Skin epidermis (tissue), 12 donors: ENCODE results near the gene PPFIBP2.
"Not testable (repeated sequence)": the region's sequence is repeated elsewhere in the genome, so short reads cannot be mapped to it uniquely, and the experiment has no call there.

Experiments
- H3K27ac ChIP-seq, 21 experiments: fragments of 200-600 bp; sonication (generic) in 11 of 21; one replicate each; pipeline ENCODE4 v1.5.0; 2020; ENCODE audit warnings: mild to moderate bottlenecking in 3 of 21, inconsistent platforms in 2 of 21, moderate library complexity in 2 of 21
- H3K4me3 ChIP-seq, 7 experiments: fragments of 200-600 bp; sonication (generic) in 2 of 7; one replicate each; pipeline ENCODE4 v1.5.0; 2020; ENCODE audit warnings: inconsistent platforms in 2 of 7, mild to moderate bottlenecking in 2 of 7, moderate library complexity in 1 of 7

PPFIBP2 gene

GRCh38 chr11:7642747-7643146 is 128.9 kb downstream of the PPFIBP2 start:
- H3K4me3 ChIP-seq = no peak overlapping the region
- H3K27ac ChIP-seq = no peak overlapping the region

- Histone ChIP-seq H3K27ac (no peak overlapping the region), H3K4me3 (no peak overlapping the region)
Measured at GRCh38 chr11:7643314-7643713, 129.5 kb downstream of the PPFIBP2 start.

- Histone ChIP-seq H3K27ac (no peak overlapping the region), H3K4me3 (no peak overlapping the region)
Measured at GRCh38 chr11:7645206-7645605, 131.4 kb downstream of the PPFIBP2 start.

GRCh38 chr11:7646866-7647265 is 133.1 kb downstream of the PPFIBP2 start:
- Histone ChIP-seq H3K27ac (no peak overlapping the region), H3K4me3 (no peak overlapping the region)

- no peak overlapping the region for H3K4me3 ChIP-seq
- no peak overlapping the region for H3K27ac ChIP-seq
Measured at GRCh38 chr11:7648264-7648663, 134.5 kb downstream of the PPFIBP2 start.

- Histone ChIP-seq H3K27ac (no peak overlapping the region), H3K4me3 (no peak overlapping the region)
Measured at GRCh38 chr11:7651140-7651551, 137.3 kb downstream of the PPFIBP2 start.

- Histone ChIP-seq H3K4me3 (no peak overlapping the region), H3K27ac (no peak overlapping the region)
Measured at GRCh38 chr11:7651700-7652099, 137.9 kb downstream of the PPFIBP2 start.

GRCh38 chr11:7654195-7654705 is 140.5 kb downstream of the PPFIBP2 start:
- Histone ChIP-seq H3K27ac (no peak overlapping the region), H3K4me3 (no peak overlapping the region)

- Histone ChIP-seq H3K4me3 (no peak overlapping the region), H3K27ac (peak overlapping the region in 3 of 21 experiments; percentile 0 to 9 (median 8))
Measured at GRCh38 chr11:7655253-7656217, 141.7 kb downstream of the PPFIBP2 start.

GRCh38 chr11:7656704-7657103 is 142.9 kb downstream of the PPFIBP2 start:
- Histone ChIP-seq H3K4me3 (no peak overlapping the region), H3K27ac (peak overlapping the region in 2 of 21 experiments; percentile 23 to 42)

- no peak overlapping the region for H3K4me3 ChIP-seq
- H3K27ac ChIP-seq = peak overlapping the region in 2 of 21 experiments; percentile 18 to 23
Measured at GRCh38 chr11:7657306-7658025, 143.7 kb downstream of the PPFIBP2 start.

GRCh38 chr11:7663531-7663930 is 149.7 kb downstream of the PPFIBP2 start:
- not testable (repeated sequence) for H3K4me3 ChIP-seq, H3K27ac ChIP-seq

GRCh38 chr11:7664867-7665266 is 151.1 kb downstream of the PPFIBP2 start:
- no peak overlapping the region for H3K4me3 ChIP-seq
- H3K27ac ChIP-seq = no peak overlapping the region

GRCh38 chr11:7665473-7666291 is 151.9 kb downstream of the PPFIBP2 start:
- H3K27ac ChIP-seq = no peak overlapping the region

GRCh38 chr11:7666292-7666866 is 152.6 kb downstream of the PPFIBP2 start:
- H3K4me3 ChIP-seq = no peak overlapping the region
- H3K27ac ChIP-seq = no peak overlapping the region

More at GRCh38 chr11:7665473-7666291, 151.9 kb downstream of the PPFIBP2 start:
- H3K4me3 ChIP-seq = no peak overlapping the region

GRCh38 chr11:7667460-7667859 is 153.7 kb downstream of the PPFIBP2 start:
- no peak overlapping the region for H3K4me3 ChIP-seq
- no peak overlapping the region for H3K27ac ChIP-seq

- Histone ChIP-seq H3K27ac (peak overlapping the region in 5 of 21 experiments; percentile 5 to 56 (median 27)), H3K4me3 (no peak overlapping the region)
Measured at GRCh38 chr11:7668464-7668863, 154.7 kb downstream of the PPFIBP2 start.

- H3K4me3 ChIP-seq = no peak overlapping the region
- H3K27ac ChIP-seq = peak overlapping the region in 4 of 21 experiments; percentile 27 to 70 (median 42)
Measured at GRCh38 chr11:7668911-7669310, 155.1 kb downstream of the PPFIBP2 start.

GRCh38 chr11:7670641-7671040 is 156.8 kb downstream of the PPFIBP2 start:
- Histone ChIP-seq H3K27ac (peak overlapping the region in 12 of 21 experiments; percentile 11 to 89 (median 40)), H3K4me3 (no peak overlapping the region)
